HCT116 (cell line): ENCODE data around the gene MXRA5. TPM values are rescaled to one million over a fixed set of nuclear protein-coding genes. Genes with fewer than 3 reads are reported as not detected.

Experiments used
- ATAC-seq: fragments of 200-7000 bp; cut with Tn5 transposase; 2 replicates; pipeline ENCODE4 v1.9.1; 2020; ENCODE audit warnings: mild to moderate bottlenecking, moderate library complexity
- BruUV-seq: library from RNA; stranded (reverse); fragments of 400-500 nt; replicated peaks from 2 replicates; lab custom pipeline; 2021; lab: Mats Ljungman, UMichigan
- CTCF ChIA-PET: fragments of 300-600 bp; sonication (Branson Sonifier 250); formaldehyde crosslinking; loops from one replicate; lab custom pipeline; 2021; ENCODE audit warnings: antibody characterized with exemption; lab: Charles Lee
- POLR2A ChIA-PET: fragments of 300-600, 350-600 bp; sonication (Branson Sonifier 250); formaldehyde crosslinking; loops from one replicate; lab custom pipeline; 2021; ENCODE audit warnings: antibody characterized with exemption; lab: Charles Lee
- RAD21 ChIA-PET, 2 experiments: fragments of 300-600 bp; sonication (Branson Sonifier 250); formaldehyde crosslinking; loops; one replicate each; lab custom pipeline; 2023; ENCODE audit warnings: low total read pairs in 2 of 2; ENCODE audit not compliant: uncharacterized antibody in 2 of 2, unreplicated experiment in 2 of 2, low non-redundant PET in 1 of 2; lab: Charles Lee
- DNase-seq: peaks from one replicate; pipeline ENCODE4 v3.0.0-alpha.2; 2010; ENCODE audit warnings: low read depth, low spot score
- H2AFZ ChIP-seq: fragments of 200-600 bp; shearing (Covaris generic), sonication (generic); 2 replicates; pipeline ENCODE4 v1.6.1; 2017; ENCODE audit warnings: low read depth, mixed run types, mixed read lengths, antibody characterized with exemption, low read length; ENCODE audit not compliant: poor library complexity, severe bottlenecking
- H3K27ac ChIP-seq: 2 replicates; pipeline ENCODE4 v1.5.1; 2012; ENCODE audit warnings: low read depth, low read length
- H3K27me3 ChIP-seq: fragments of 200-600 bp; sonication (generic); 2 replicates; pipeline ENCODE4 v1.6.1; 2016; ENCODE audit warnings: mixed run types, low read length, mixed read lengths; ENCODE audit not compliant: insufficient read depth
- H3K36me3 ChIP-seq, 2 experiments: fragments of 200-500 bp in 1 of 2; fragments of 200-600 bp in 1 of 2; sonication (Bioruptor generic) in 1 of 2; sonication (generic) in 1 of 2; 2 replicates each; pipeline versions ENCODE4 v1.5.1 to v1.6.1; 2014 to 2016; ENCODE audit warnings: low read length in 2 of 2, inconsistent platforms in 1 of 2, mixed read lengths in 1 of 2, mixed run types in 1 of 2; ENCODE audit not compliant: insufficient read depth in 2 of 2, control insufficient read depth in 1 of 2
- H3K4me1 ChIP-seq, 2 experiments: fragments of 200-600 bp in 1 of 2; sonication (generic) in 1 of 2; 2 replicates each; pipeline versions ENCODE4 v1.5.1 to v1.6.1; 2012 to 2017; ENCODE audit warnings: low read length in 2 of 2, inconsistent platforms in 1 of 2, mild to moderate bottlenecking in 1 of 2, mixed read lengths in 1 of 2, mixed run types in 1 of 2, moderate library complexity in 1 of 2; ENCODE audit not compliant: insufficient read depth in 2 of 2, control insufficient read depth in 1 of 2
- H3K4me2 ChIP-seq: fragments of 200-600 bp; sonication (generic); 2 replicates; pipeline ENCODE4 v1.6.1; 2017; ENCODE audit warnings: mixed run types, low read length, mixed read lengths
- H3K4me3 ChIP-seq, 2 experiments: fragments of 200-600 bp in 1 of 2; sonication (generic) in 1 of 2; replicated peaks in 1 of 2; 2 replicates each; pipeline ENCODE4 v1.5.1; 2011 to 2016; ENCODE audit warnings: low read length in 2 of 2, control low read depth in 1 of 2, low read depth in 1 of 2, mild to moderate bottlenecking in 1 of 2, mixed read lengths in 1 of 2, mixed run types in 1 of 2
- H3K79me2 ChIP-seq: fragments of 200-600 bp; sonication (generic); 2 replicates; pipeline ENCODE4 v1.6.1; 2017; ENCODE audit warnings: mild to moderate bottlenecking, mixed run types, low read length, moderate library complexity, mixed read lengths; ENCODE audit not compliant: insufficient read depth
- H3K9ac ChIP-seq: fragments of 200-600 bp; sonication (generic); 2 replicates; pipeline ENCODE4 v1.6.1; 2016; ENCODE audit warnings: low read length, mixed read lengths
- H3K9me2 ChIP-seq: fragments of 200-600 bp; sonication (generic), shearing (Covaris generic); 2 replicates; pipeline ENCODE4 v1.6.1; 2017; ENCODE audit warnings: mixed run types, mild to moderate bottlenecking, moderate library complexity; ENCODE audit not compliant: insufficient read depth
- H3K9me3 ChIP-seq, 2 experiments: fragments of 200-500 bp in 1 of 2; fragments of 200-600 bp in 1 of 2; sonication (Bioruptor generic) in 1 of 2; sonication (generic) in 1 of 2; 2 replicates each; pipeline ENCODE4 v1.6.1; 2014 to 2017; ENCODE audit warnings: low read length in 2 of 2, mixed read lengths in 2 of 2, inconsistent platforms in 1 of 2, low read depth in 1 of 2, mild to moderate bottlenecking in 1 of 2, mixed run types in 1 of 2, moderate library complexity in 1 of 2; ENCODE audit not compliant: control insufficient read depth in 1 of 2, insufficient read depth in 1 of 2
- H4K20me1 ChIP-seq: fragments of 200-600 bp; sonication (generic), shearing (Covaris generic); 2 replicates; pipeline ENCODE4 v1.6.1; 2017; ENCODE audit warnings: mixed run types, mild to moderate bottlenecking, moderate library complexity; ENCODE audit not compliant: insufficient read depth
- ATF3 ChIP-seq: IDR thresholded peaks from 2 replicates; pipeline ENCODE4 v1.6.1; 2012
- CBX3 ChIP-seq: IDR thresholded peaks from 2 replicates; pipeline ENCODE4 v1.6.1; 2012; ENCODE audit warnings: low read depth
- CEBPB ChIP-seq: IDR thresholded peaks from 2 replicates; pipeline ENCODE4 v1.6.1; 2012; ENCODE audit warnings: low read depth
- ELF1 ChIP-seq: IDR thresholded peaks from 2 replicates; pipeline ENCODE4 v1.6.1; 2012; ENCODE audit warnings: low read depth, borderline replicate concordance
- EZH2phosphoT487 ChIP-seq: fragments of 200-600 bp; IDR thresholded peaks from 2 replicates; pipeline ENCODE4 v1.6.1; 2018; ENCODE audit warnings: antibody characterized with exemption, borderline replicate concordance
- FOSL1 ChIP-seq: IDR thresholded peaks from 2 replicates; pipeline ENCODE4 v1.6.1; 2012; ENCODE audit warnings: low read depth
- JUND ChIP-seq: IDR thresholded peaks from 2 replicates; pipeline ENCODE4 v1.6.1; 2012
- MAX ChIP-seq: IDR thresholded peaks from 2 replicates; pipeline ENCODE4 v1.6.1; 2012
- POLR2A ChIP-seq: IDR thresholded peaks from 2 replicates; pipeline ENCODE4 v1.7.0; 2011; ENCODE audit warnings: borderline replicate concordance; ENCODE audit not compliant: insufficient read depth, insufficient read length; ENCODE audit errors: extremely low read depth
- POLR2AphosphoS5 ChIP-seq: IDR thresholded peaks from 2 replicates; pipeline ENCODE4 v1.6.1; 2011; ENCODE audit warnings: mild to moderate bottlenecking, low read depth, low read length, moderate library complexity
- REST ChIP-seq: IDR thresholded peaks from 2 replicates; pipeline ENCODE4 v1.6.1; 2012; ENCODE audit warnings: low read depth
- SIN3A ChIP-seq: IDR thresholded peaks from 2 replicates; pipeline ENCODE4 v1.6.1; 2012; ENCODE audit warnings: low read depth
- SRF ChIP-seq: IDR thresholded peaks from 2 replicates; pipeline ENCODE4 v1.6.1; 2012; ENCODE audit warnings: low read depth
- TCF7L2 ChIP-seq: IDR thresholded peaks from 2 replicates; pipeline ENCODE4 v1.7.0; 2011; ENCODE audit warnings: borderline replicate concordance, inconsistent platforms; ENCODE audit not compliant: insufficient read depth, insufficient read length; ENCODE audit errors: extremely low read depth
- ZFX ChIP-seq: fragments of 450-650 bp; IDR thresholded peaks from 2 replicates; pipeline ENCODE4 v1.6.1; 2017
- intact Hi-C: fragments of 100-400 bp; cut with micrococcal nuclease; formaldehyde crosslinking; loops from 2 replicates; pipeline ENCODE4 v1.10.0; 2022
- total RNA-seq: library from RNA; stranded (reverse); gene quantifications from one replicate; pipeline ENCODE4 v1.2.1, GENCODE V29; 2021; ENCODE audit not compliant: unreplicated experiment

MXRA5 gene
- total RNA-seq, 1 experiment from 2014 or later, result 0.02 TPM

GRCh38 chrX:3348191-3348590 lies 1.7 kb upstream of the MXRA5 start:
- no peak for ATAC-seq
- no TSS peak for BruUV-seq
- H3K27me3 ChIP-seq, result no peaks in the 10 kb centered on the region

GRCh38 chrX:3345281-3346191 lies 916 bp downstream of the MXRA5 start:
- Histone ChIP-seq H3K9me3 (no peaks in the 10 kb centered on the region), H4K20me1 (no peaks in the 10 kb centered on the region), H3K36me3 (no peaks in the 10 kb centered on the region), H3K4me3 (no peak overlapping the region), H3K9me2 (no peaks in the 10 kb centered on the region), H2AFZ (no peak overlapping the region), H3K79me2 (no peaks in the 10 kb centered on the region), H3K9ac (no peak overlapping the region), H3K27ac (no peak overlapping the region), H3K4me1 (no peaks in the 10 kb centered on the region), H3K4me2 (no peak overlapping the region), H3K27me3 (no peaks in the 10 kb centered on the region)
- POLR2A ChIA-PET, result no interaction called here
- intact Hi-C loops, result no loop called here
- RAD21 ChIA-PET, result no interaction called here
- DNase-seq (no peak), ATAC-seq (no peak)
- no peak for TF ChIP-seq SIN3A
- TF ChIP-seq SRF, result no peak
- no peak for TF ChIP-seq ATF3
- TF ChIP-seq TCF7L2, result no peak
- no peak for TF ChIP-seq REST
- TF ChIP-seq ELF1, result no peak
- TF ChIP-seq CEBPB, result no peak
- no peak for TF ChIP-seq EZH2phosphoT487
- no peak for TF ChIP-seq MAX
- TF ChIP-seq FOSL1, result no peak
- CTCF ChIA-PET, result no interaction called here
- BruUV-seq, result no TSS peak

More at GRCh38 chrX:3348191-3348590, 1.7 kb upstream of the MXRA5 start:
- no peaks in the 10 kb centered on the region for H3K4me1 ChIP-seq
- H3K9me2 ChIP-seq, result no peaks in the 10 kb centered on the region
- ChIA-PET CTCF (no interaction called here), RAD21 (no interaction called here)
- H3K79me2 ChIP-seq, result no peaks in the 10 kb centered on the region
- no peaks in the 10 kb centered on the region for H3K36me3 ChIP-seq
- H3K27ac ChIP-seq, result no peak overlapping the region
- no peak overlapping the region for H2AFZ ChIP-seq
- intact Hi-C loops, result no loop called here
- TF ChIP-seq FOSL1, result no peak
- no peak for TF ChIP-seq ZFX
- TF ChIP-seq MAX, result no peak
- TF ChIP-seq ELF1, result no peak
- TF ChIP-seq TCF7L2, result no peak
- TF ChIP-seq CBX3, result no peak
- no peak for TF ChIP-seq POLR2AphosphoS5
- no peak for TF ChIP-seq POLR2A
- no peak for TF ChIP-seq JUND
- TF ChIP-seq, all 23 proteins: peak for 0
- DNase-seq, result no peak
- POLR2A ChIA-PET, result no interaction called here
- Histone ChIP-seq H3K9me3 (no peaks in the 10 kb centered on the region), H3K9ac (no peak overlapping the region), H3K4me3 (no peak overlapping the region), H4K20me1 (no peaks in the 10 kb centered on the region), H3K4me2 (no peak overlapping the region)
